Inferior parietal cortex (tissue), 1 donor: ENCODE results near the gene HSD17B4.
"Not testable (repeated sequence)": the region's sequence is repeated elsewhere in the genome, so short reads cannot be mapped to it uniquely, and the experiment has no call there.

Source experiments
- DNase-seq: peaks from one replicate; pipeline ENCODE4 v3.0.0-alpha.2; 2016; ENCODE audit errors: extremely low spot score

HSD17B4 gene

DNA sequence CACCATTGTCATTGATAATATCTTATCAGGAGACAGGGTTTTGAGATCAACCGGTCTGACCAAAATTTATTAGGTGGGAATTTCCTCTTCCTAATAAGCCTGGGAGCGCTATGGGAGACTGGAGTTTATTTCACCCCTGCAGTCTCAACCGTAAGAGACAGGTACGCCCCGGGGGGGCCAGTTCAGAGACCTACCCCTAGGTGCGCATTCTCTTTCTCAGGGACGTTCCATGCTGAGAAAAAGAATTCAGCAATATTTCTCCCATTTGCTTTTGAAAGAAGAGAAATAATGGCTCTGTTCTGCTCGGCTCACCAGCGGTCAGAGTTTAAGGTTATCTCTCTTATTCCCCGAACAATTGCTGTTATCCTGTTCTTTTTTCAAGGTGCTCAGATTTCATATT is 28.3 kb downstream of the HSD17B4 start:
- not testable (repeated sequence) for DNase-seq

DNA sequence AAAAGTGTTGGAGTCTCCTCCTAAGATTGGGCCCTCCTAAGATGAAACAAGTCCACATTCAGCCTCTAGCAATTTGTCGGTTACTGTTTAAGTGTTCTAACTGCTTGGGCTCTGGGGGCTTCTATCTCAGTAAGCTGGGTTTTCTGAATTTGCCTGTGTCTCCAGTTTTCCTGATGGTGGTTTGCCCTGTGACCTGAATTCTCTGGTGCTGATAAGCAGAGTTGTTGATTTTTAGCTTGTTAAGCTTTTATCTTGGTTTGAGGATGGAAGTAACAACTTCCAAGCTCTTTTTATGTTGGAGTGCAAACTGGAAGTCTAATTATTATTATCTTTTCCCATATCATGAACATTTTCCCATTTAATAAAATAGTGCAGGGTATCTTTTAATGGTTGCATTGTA is 30.9 kb downstream of the HSD17B4 start:
- no peak for DNase-seq

DNA sequence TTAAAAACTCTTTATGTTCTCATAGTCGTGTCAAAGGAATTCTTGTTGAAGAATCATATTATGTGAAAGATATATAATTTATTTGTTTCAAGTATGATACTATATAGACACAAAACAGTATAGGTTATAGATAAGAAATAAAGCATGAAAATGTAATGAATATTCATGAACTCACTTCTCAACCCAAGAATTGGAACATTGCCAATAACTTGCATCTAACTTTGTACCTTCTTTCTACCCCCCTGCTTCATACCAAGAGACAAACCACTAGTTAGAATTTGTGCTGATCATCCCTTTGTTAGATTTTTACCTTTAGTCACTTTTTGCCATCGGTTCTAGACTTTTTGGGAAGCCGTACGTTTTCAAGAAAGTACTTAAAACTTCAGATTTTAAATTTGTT is 32.6 kb downstream of the HSD17B4 start:
- DNase-seq, result no peak

DNA sequence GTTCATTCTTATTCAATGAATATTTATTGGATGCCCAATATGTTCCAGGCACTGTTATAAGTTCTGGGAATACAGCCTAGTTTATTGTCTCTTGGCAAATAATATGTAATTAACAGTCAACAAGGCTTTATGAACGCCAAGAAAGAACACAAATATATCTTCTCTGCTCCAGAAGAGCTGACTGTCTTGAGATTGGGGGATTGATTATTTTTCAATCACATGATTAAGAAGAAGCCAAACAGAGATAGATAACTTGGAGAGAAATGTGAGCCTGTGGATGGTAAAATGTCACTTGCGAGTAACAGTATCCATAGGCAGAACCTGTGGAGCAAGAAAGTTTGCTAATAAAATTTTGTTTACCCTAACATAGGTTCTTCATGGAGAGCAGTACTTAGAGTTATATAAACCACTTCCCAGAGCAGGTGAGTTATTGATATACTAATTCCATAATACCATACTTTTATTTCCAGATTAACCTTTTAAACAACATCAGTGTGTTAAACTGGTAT is 49.4 kb downstream of the HSD17B4 start:
- DNase-seq, result no peak

DNA sequence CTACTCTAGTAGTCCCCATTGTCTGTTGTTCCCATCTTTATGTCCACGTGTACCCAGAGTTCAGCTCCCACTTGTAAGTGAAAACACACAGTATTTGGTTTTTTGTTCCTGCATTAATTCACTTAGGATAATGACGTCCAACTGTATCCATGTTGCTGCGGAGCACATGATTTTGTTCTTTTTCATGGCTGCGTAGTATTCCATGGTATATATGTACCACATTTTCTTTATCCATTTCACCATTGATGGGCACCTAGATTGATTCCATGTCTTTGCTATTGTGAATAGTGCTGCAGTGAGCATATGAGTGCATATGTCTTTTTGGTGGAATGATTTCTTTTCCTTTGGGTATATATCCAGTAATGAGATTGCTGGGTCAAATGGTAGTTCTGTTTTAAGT is 51.6 kb downstream of the HSD17B4 start:
- DNase-seq, result not testable (repeated sequence)

DNA sequence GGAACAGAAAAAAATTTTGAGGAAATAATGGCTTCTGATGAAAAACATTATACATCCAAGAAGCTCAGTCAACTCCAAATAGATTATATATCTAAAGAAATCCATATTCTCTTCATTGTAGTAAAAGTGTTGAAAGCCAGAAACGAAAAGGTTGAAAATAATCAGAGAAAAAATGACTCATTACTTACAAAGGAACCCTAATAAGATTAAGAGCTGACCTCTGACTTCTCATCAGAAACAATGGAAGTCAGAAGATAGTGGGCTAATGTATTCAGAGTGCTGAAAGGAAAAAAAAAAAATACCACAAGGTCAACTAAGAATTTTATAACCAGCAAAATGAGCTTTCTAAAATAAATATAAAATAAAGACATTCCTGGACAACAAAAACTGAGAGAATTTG is 60.0 kb downstream of the HSD17B4 start:
- no peak for DNase-seq

DNA sequence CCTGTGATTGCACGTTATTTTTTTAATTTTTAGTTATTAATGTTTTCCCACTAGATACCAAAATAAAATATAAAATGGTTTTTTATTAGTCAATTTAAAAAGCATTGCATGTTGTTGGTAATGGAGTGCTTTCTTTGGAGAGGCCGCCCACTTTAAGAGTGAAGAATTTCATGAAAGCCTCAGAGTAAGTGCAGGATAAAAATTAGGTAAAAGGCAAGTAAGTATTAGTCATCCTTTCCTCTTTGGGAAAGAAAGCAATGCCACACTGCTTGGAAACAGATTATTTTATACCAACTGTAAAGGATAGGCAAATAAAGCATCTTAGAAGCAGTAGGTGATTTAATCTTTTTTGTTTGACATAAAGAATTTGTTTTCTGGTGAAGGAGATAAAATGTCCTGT is 62.9 kb downstream of the HSD17B4 start:
- DNase-seq, result no peak

DNA sequence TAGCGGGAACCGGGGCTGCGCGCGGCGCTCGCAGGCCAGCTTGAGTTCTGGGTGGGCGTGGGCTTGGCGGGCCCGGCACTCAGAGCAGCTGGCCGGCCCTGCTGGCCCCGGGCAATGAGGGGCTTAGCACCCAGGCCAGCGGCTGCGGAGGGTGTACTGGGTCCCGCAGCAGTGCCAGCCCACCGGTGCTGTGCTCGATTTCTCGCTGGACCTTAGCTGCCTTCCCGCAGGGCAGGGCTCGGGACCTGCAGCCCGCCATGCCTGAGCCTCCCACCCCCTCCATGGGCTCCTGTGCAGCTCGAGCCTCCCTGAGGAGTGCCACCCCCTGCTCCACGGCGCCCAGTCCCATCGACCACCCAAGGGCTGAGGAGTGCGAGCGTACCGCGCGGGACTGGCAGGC is 64.8 kb downstream of the HSD17B4 start:
- not testable (repeated sequence) for DNase-seq

DNA sequence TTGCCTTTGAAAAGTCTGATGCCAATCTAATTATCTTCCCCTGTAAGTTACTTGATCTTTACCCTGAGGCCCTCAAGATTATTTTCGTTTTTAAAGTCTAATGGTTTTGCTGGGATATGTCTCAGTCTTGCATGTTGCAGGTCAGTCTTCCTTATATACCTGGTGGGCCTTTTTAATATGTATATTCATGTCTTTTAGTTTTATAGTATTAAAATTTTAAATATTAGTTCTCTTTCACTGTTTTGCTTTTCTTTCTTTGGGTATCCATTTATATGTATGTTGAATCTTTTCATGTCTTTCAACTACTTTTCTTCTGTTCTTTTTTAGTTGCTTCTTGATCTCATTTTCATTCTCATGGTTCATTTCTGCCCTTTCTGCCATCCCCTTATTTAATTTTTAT is 68.9 kb downstream of the HSD17B4 start:
- no peak for DNase-seq

DNA sequence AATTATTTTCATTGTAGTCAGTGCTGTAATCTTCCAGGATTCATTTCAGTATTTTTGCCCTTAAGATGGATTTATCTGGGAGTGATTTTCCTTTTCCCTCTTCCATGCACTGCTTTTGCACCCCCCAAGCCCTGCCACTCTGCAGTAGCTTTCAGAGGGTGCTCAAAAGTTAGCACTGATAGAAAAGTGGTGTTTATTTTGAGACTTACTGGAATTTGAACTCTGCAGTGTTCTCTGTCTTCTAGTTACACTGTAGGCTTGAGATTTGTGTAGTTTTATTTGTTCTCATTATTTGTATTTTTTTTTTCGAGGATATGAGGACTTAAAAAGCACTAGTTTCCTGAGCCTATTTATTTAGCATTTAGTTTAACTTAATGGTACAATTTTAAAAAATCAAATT is 70.5 kb downstream of the HSD17B4 start:
- no peak for DNase-seq

DNA sequence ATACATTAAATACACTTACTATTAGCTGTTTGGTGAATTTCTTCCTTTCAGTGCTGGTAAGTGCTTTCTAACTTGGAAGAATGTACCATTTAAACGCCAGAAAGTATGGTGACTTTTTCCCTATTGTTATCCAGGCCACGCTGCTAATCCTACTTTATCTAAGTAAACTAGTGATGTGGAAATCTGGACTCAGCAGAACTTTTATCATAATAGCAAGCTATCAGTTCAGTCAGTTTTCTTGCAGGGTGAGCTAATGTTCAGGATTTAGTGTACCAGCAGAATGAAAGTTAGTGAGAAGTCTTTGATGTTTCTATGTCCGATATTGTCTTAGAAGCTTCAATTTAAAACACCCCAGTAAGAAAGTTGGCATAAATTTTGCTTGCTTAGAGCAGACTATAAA is 72.2 kb downstream of the HSD17B4 start:
- no peak for DNase-seq

DNA sequence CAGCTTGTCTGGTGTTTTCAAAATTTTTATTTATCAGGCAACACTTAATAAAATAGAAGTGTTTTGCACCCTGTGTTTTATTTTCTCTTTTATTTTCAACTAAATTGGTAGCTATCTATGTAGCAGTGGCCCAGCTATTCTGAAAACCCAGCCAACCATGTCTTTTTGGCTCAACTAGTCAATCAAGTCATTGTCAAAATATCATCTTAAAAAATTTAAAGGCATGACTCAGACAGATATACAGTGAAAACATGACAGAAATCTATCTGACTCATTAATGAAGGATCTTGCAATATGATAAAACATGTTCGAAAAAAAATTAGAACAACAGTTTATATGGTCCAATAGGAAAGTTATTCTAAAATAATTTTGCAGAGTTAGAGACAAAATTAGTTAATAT is 75.1 kb downstream of the HSD17B4 start:
- no peak for DNase-seq

DNA sequence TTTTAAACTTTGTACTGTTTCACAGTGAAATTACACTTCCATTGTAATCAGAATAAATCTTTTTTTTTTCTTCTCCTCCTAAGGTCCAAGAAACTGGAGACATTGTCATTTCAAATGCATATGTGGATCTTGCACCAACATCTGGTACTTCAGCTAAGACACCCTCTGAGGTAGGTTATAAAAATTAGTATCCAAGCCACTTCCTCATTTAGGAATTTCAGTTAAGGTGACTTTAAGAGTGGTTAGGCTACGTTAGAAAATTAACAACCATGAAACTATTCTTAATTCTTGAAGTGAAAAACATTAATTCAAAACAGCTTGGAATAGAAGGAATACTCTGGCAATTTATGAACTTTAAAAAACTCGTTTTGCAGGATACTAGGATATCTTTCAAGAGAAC is 77.5 kb downstream of the HSD17B4 start:
- no peak for DNase-seq

DNA sequence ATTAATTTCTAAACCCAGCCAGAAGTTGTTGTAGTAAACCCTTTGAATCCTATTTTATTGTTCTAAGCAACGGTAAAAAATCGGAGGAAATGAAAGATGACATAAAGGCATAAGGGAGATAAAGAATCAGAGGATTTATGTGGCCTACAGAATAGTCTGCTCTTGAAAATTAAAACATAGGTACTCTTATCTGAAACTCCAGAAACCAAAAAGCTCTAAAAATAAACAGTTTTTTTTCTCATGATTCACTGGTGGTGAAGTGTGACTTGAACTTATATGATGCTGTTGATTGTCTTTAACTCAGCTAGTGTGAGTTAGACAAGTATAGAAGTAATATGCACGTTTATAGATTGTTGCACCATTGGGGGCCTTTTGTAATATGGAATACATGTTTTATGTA is 80.3 kb downstream of the HSD17B4 start:
- no peak for DNase-seq

DNA sequence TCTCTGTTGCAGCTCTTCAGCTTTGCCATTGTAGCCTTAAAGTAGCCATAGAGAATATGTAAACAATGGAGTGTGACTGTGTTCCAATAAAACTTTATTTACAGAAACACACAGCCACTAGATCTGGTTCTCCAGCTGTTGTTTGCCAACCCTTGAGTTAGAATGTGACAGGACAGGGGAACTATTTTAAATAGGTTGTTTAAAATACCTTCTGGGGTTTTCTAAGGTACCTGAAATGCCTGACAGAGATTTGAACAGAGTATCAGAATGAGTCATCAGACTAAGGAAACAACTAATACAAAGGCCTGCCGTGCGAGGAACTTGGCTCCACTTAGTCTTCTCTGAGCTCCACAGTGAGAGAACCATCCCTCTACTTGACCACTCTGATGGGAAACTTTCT is 85.4 kb downstream of the HSD17B4 start:
- no peak for DNase-seq

DNA sequence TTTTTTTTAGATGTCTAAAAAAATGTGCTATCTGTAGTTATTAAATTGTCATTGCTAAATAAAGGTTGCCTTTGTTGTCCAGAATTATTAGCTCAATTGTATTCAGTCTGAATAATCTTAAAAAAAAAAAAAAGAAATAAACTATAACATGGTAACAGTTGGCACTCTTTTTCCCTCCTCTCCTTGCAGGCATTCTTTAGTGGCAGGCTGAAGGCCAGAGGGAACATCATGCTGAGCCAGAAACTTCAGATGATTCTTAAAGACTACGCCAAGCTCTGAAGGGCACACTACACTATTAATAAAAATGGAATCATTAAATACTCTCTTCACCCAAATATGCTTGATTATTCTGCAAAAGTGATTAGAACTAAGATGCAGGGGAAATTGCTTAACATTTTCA is 89.4 kb downstream of the HSD17B4 start:
- no peak for DNase-seq

DNA sequence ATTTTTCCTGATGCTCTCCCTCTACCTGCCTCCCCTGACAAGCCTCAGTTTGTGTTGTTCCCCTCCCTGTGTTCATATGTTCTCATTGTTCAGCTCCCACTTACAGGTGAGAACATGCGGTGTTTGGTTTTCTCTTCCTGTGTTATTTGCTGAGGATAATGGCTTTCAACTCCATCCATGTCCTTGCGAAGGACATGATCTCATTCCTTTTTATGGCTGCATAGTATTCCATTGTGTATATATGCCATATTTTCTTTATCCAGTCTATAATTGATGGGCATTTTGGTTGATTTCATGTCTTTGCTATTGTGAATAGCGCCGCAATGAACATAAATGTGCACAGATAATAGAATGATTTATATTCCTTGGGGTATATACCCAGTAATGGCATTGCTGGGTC is 99.5 kb downstream of the HSD17B4 start:
- DNase-seq, result no peak

DNA sequence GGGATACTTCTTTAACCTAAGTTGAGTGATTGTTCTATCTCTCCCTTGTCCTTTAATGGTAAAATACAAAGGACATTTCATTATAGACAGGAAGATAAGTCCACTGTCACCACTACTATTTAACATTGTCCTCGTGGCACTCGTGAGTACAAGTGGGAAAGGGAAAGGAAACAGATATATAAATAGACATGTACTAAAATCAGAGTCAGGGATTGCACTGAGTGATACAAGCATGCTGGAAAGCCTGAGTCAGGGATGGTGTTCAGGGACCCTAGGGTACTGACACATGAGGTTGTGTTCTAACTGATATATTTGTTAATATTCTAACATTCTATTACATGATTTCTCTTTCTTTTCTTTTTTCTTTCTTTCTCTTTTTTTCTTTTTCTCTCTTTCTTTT is 102.3 kb downstream of the HSD17B4 start:
- DNase-seq, result no peak

DNA sequence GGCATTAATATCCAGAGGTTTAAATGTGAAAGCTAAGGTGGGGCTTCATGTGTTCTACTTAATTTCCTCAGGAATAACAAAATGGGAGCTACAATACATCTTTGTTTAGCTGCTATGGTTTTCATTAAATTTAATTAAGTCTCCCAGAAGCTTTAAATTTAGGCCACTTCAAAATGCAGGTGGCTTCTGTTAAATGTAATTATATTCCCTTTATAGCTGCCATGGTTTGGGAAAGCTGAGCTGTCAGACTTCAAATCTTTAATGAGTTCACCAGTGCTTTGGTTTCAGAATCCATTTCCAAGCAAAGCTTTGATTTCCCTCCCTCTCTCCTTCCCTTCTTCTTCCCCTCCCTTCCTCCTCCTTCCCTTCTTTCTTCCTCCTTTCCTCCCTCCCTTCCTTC is 118.6 kb downstream of the HSD17B4 start:
- no peak for DNase-seq

DNA sequence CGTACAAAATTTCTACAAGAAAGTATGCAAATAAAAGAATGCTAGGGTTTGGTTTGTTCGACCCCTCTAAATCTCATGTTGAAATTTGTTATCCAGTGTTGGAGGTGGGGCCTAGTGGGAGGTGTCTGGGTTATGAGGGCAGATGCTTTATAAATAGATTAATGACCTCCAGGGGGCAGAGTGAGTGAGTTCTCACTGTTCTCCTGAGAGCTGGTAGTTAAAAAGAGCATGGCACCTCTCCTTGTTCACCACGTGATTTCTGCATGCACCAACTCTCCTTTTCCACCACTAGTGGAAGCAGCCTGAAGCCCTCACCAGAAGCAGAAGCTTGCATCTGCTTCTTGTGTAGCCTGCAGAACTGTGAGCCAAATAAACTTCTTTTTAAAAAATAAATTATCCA is 126.6 kb downstream of the HSD17B4 start:
- no peak for DNase-seq

DNA sequence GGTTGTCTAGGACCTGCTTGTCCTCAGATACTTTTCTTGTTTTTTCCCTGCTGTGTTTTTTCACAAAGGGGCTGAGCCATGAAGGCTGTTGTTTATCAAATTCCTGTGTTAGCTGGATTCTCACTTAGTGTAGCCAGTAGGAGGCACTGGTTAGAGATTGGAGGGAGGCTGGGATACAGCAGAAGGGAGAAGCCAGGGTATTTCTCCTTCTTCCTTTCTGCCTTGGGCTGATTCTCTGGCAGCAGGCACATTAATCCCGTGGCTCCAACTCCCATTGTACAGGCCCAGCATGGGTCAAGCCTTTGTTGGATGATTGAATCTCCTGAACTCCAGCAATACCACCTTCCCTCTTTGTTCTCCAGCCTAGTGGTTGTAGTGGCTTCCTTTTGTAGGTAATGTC is 130.7 kb downstream of the HSD17B4 start:
- no peak for DNase-seq

DNA sequence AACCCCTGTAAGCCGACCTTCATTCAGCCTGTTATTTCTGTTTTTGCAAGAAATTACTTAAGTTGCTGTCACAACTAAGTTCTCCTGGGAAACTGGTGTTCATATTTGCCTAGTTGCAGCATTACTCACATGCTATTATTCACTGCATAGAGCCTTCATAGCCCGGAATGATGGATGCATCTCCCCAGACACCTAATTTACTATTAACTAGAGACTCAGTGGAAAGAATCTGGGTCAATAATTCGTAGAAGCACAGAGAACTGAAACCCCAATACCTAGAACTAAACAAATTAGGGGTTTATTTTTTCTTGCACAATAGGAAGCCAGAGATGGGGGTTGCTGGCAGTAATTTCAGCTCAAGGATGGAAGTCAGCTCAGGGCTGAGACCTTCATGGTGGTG is 131.4 kb downstream of the HSD17B4 start:
- DNase-seq, result no peak
